ENCODE results near the gene BCAS1. TPM values are rescaled to one million over a fixed set of nuclear protein-coding genes. Genes with fewer than 3 reads are reported as not detected.

BCAS1 gene
- total and polyA plus RNA-seq, 2 donors (not counting 3 experiments of a cell fraction or from before 2014, with no cell fraction given): not detected

- intact Hi-C loops (cut with micrococcal nuclease) (no loop called here), dilution Hi-C loops (cut with MboI; ENCODE audit: extremely low pct_ligation_motif_present, low sequenced_read_pairs) (no loop called here)
- H3K4me3 ChIP-seq (replicated peaks in 1 of 3; ENCODE audit: insufficient read depth in 1 of 3, low read depth in 1 of 3, low read length in 3 of 3): no peak overlapping the region
- H3K9ac ChIP-seq (replicated peaks; ENCODE audit: extremely low read depth, insufficient read depth, low read length): no peak overlapping the region
- no peaks in the 10 kb centered on the region for H3K9me1 ChIP-seq (replicated peaks; ENCODE audit: control insufficient read depth, extremely low read depth, insufficient read depth, low read length)
- H3K4me1 ChIP-seq (ENCODE audit: control insufficient read depth, extremely low read depth, insufficient read depth, low read length): no peaks in the 10 kb centered on the region
- H3K79me2 ChIP-seq (ENCODE audit: control insufficient read depth, insufficient read depth, low read length): no peaks in the 10 kb centered on the region
- no TSS peak for BruUV-seq (replicated peaks)
- no peak overlapping the region for H3K4me2 ChIP-seq (ENCODE audit: insufficient read depth, low read length)
- FAIRE-seq (no peak), DNase-seq (ENCODE audit: low read depth, low spot score) (no peak)
- ChIA-PET CTCF (interaction anchor here (0.6 to 5.0 kb wide), 2 partner anchors 12 to 80 kb away, joined by 3 to 31 read pairs; no protein-coding TSS in a partner anchor), POLR2A (no interaction called here)
- H3K27ac ChIP-seq (ENCODE audit: insufficient read depth, low read depth, low read length): no peak overlapping the region
- TF ChIP-seq, protein P1, sequence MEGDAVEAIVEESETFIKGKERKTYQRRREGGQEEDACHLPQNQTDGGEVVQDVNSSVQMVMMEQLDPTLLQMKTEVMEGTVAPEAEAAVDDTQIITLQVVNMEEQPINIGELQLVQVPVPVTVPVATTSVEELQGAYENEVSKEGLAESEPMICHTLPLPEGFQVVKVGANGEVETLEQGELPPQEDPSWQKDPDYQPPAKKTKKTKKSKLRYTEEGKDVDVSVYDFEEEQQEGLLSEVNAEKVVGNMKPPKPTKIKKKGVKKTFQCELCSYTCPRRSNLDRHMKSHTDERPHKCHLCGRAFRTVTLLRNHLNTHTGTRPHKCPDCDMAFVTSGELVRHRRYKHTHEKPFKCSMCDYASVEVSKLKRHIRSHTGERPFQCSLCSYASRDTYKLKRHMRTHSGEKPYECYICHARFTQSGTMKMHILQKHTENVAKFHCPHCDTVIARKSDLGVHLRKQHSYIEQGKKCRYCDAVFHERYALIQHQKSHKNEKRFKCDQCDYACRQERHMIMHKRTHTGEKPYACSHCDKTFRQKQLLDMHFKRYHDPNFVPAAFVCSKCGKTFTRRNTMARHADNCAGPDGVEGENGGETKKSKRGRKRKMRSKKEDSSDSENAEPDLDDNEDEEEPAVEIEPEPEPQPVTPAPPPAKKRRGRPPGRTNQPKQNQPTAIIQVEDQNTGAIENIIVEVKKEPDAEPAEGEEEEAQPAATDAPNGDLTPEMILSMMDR (IDR thresholded peaks at IDR 0.05; ENCODE audit: extremely low read depth in 1 of 2, insufficient read depth in 1 of 2, low read depth in 1 of 2, low read length in 2 of 2): no peak
- TF ChIP-seq POLR2A (IDR thresholded peaks at IDR 0.05; ENCODE audit: low read depth, low read length) (no peak), MYC (IDR thresholded peaks at IDR 0.05; ENCODE audit: low read depth, low read length) (no peak), EZH2 (IDR thresholded peaks at IDR 0.05; ENCODE audit: borderline replicate concordance, low read depth, low read length, severe bottlenecking) (no peak), GATA2 (IDR thresholded peaks at IDR 0.05; ENCODE audit: insufficient read depth, insufficient read length, low read depth, low read length) (no peak), POLR2AphosphoS5 (IDR thresholded peaks at IDR 0.05; ENCODE audit: insufficient read depth, low read depth, low read length) (no peak), JUN (IDR thresholded peaks at IDR 0.05; ENCODE audit: borderline replicate concordance, insufficient read depth, insufficient read length, low read depth) (no peak), FOS (IDR thresholded peaks at IDR 0.05; ENCODE audit: borderline replicate concordance, insufficient read depth, low read length) (no peak)
- TF ChIP-seq, protein P2, sequence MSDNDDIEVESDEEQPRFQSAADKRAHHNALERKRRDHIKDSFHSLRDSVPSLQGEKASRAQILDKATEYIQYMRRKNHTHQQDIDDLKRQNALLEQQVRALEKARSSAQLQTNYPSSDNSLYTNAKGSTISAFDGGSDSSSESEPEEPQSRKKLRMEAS (IDR thresholded peaks at IDR 0.05; ENCODE audit: insufficient read depth, insufficient read length): no peak
- no peaks in the 10 kb centered on the region for H3K9me3 ChIP-seq (replicated peaks; ENCODE audit: control insufficient read depth, insufficient read depth, low read length)
- H4K20me1 ChIP-seq (replicated peaks; ENCODE audit: control insufficient read depth, extremely low read depth, insufficient read depth, low read length): no peaks in the 10 kb centered on the region
- H3K27me3 ChIP-seq (ENCODE audit: control insufficient read depth in 2 of 2, insufficient read depth in 2 of 2, low read length in 2 of 2): peaks cover 0 to 3% of the 10 kb centered on the region in 2 experiments
- H2AFZ ChIP-seq (ENCODE audit: low read depth, low read length): no peak overlapping the region
- no peaks in the 10 kb centered on the region for H3K36me3 ChIP-seq (ENCODE audit: control insufficient read depth in 2 of 2, extremely low read depth in 1 of 2, insufficient read depth in 2 of 2, low read length in 2 of 2)
Observed at GRCh38 chr20:54107600-54108325, 37.4 kb upstream of the BCAS1 start.
